Panc1 (cell line): ENCODE measurements around the gene GRSF1.

ENCODE experiments used
- POLR2AphosphoS5 ChIP-seq: IDR thresholded peaks from 2 replicates; pipeline ENCODE4 v1.6.1; 2012; ENCODE audit warnings: mild to moderate bottlenecking, low read depth, low read length, moderate library complexity
- REST ChIP-seq, 2 experiments: IDR thresholded peaks; 2 replicates each; pipeline ENCODE4 v1.6.1; 2011 to 2012; ENCODE audit warnings: low read depth in 2 of 2, control low read depth in 1 of 2, low read length in 1 of 2, mild to moderate bottlenecking in 1 of 2, moderate library complexity in 1 of 2; ENCODE audit not compliant: insufficient read depth in 1 of 2
- TF ChIP-seq, protein P1 (sequence below): fragments of 450-650 bp; IDR thresholded peaks from 2 replicates; pipeline ENCODE4 v1.5.1; 2017; ENCODE audit warnings: mild to moderate bottlenecking

DNA sequence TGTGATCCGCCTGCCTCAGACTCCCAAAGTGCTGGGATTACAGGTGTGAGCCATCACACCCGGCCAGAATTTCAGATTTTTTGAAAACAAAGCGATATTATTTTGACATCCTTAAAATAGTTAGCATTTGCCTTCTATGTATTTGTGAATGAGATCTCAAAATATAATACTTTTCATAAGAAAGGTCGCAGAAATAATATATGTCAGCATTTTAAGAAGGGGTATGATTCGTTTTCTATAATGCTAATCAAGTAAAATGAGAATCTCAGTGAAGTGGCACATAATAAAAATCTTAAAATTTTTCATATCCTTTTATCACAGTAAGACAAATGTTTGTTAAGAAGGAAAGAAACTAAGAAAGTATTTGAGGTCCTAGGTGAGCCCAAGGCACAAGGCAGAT is 52.2 kb downstream of the GRSF1 start:
- TF ChIP-seq, protein P1, sequence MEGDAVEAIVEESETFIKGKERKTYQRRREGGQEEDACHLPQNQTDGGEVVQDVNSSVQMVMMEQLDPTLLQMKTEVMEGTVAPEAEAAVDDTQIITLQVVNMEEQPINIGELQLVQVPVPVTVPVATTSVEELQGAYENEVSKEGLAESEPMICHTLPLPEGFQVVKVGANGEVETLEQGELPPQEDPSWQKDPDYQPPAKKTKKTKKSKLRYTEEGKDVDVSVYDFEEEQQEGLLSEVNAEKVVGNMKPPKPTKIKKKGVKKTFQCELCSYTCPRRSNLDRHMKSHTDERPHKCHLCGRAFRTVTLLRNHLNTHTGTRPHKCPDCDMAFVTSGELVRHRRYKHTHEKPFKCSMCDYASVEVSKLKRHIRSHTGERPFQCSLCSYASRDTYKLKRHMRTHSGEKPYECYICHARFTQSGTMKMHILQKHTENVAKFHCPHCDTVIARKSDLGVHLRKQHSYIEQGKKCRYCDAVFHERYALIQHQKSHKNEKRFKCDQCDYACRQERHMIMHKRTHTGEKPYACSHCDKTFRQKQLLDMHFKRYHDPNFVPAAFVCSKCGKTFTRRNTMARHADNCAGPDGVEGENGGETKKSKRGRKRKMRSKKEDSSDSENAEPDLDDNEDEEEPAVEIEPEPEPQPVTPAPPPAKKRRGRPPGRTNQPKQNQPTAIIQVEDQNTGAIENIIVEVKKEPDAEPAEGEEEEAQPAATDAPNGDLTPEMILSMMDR, result no peak
- TF ChIP-seq REST (IDR thresholded peaks at IDR 0.05; ENCODE audit: insufficient read depth in 1 of 2, low read depth in 2 of 2, low read length in 1 of 2), result no peak
- no peak for TF ChIP-seq POLR2AphosphoS5
